ENCODE results near the gene ROBO1. TPM values are rescaled to one million over a fixed set of nuclear protein-coding genes. Genes with fewer than 3 reads are reported as not detected.

ROBO1 gene
- total and polyA plus RNA-seq, 2 of the 8 experiments (the other 6 are each of a cell fraction or from before 2014, with no cell fraction given), result 51.4 to 91.0 TPM

- no peak for TF ChIP-seq CEBPB (IDR thresholded peaks at IDR 0.05; ENCODE audit: low read depth, low read length)
- TF ChIP-seq, protein P1, sequence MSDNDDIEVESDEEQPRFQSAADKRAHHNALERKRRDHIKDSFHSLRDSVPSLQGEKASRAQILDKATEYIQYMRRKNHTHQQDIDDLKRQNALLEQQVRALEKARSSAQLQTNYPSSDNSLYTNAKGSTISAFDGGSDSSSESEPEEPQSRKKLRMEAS (IDR thresholded peaks at IDR 0.05), result no peak
- TF ChIP-seq JUND (IDR thresholded peaks at IDR 0.05; ENCODE audit: low read length), result no peak
These were observed 911.6 kb downstream of the ROBO1 start (continued) for GRCh38 chr3:78856164-78856563.
